Central memory CD4-positive, alpha-beta T cell (primary cell): Measurements from ENCODE around the gene EXD3.
"Not testable (repeated sequence)": the region's sequence is repeated elsewhere in the genome, so short reads cannot be mapped to it uniquely, and the experiment has no call there.

Experiments
- DNase-seq: peaks from one replicate; pipeline ENCODE4 v3.0.0; 2022

The EXD3 gene

GRCh38 chr9:137327641-137328550 is 95.1 kb downstream of the EXD3 start:
- not testable (repeated sequence) for DNase-seq

GRCh38 chr9:137326445-137327065 is 96.4 kb downstream of the EXD3 start:
- DNase-seq, result no peak

GRCh38 chr9:137325799-137326198 is 97.2 kb downstream of the EXD3 start:
- DNase-seq, result no peak

- no peak for DNase-seq
Measured at GRCh38 chr9:137325124-137325523, 97.8 kb downstream of the EXD3 start.

- DNase-seq, result no peak
Measured at GRCh38 chr9:137323531-137324331, 99.2 kb downstream of the EXD3 start.

- no peak for DNase-seq
Measured at GRCh38 chr9:137321726-137322361, 101.1 kb downstream of the EXD3 start.

- DNase-seq, result no peak
Measured at GRCh38 chr9:137320555-137321384, 102.2 kb downstream of the EXD3 start.

- DNase-seq, result no peak
Measured at GRCh38 chr9:137319739-137320551, 103.0 kb downstream of the EXD3 start.

GRCh38 chr9:137319011-137319738 is 103.8 kb downstream of the EXD3 start:
- DNase-seq, result no peak

- no peak for DNase-seq
Measured at GRCh38 chr9:137318602-137319001, 104.4 kb downstream of the EXD3 start.

- no peak for DNase-seq
Measured at GRCh38 chr9:137317718-137318511, 105.0 kb downstream of the EXD3 start.

GRCh38 chr9:137317021-137317717 is 105.8 kb downstream of the EXD3 start:
- no peak for DNase-seq

GRCh38 chr9:137316012-137316981 is 106.7 kb downstream of the EXD3 start:
- no peak for DNase-seq

GRCh38 chr9:137315581-137316011 is 107.4 kb downstream of the EXD3 start:
- no peak for DNase-seq

GRCh38 chr9:137314561-137315560 is 108.1 kb downstream of the EXD3 start:
- DNase-seq, result no peak

- DNase-seq, result no peak
Measured at GRCh38 chr9:137313956-137314560, 108.9 kb downstream of the EXD3 start.
